Smooth muscle cell (in vitro differentiated cells): ENCODE measurements around the gene MCOLN2. TPM values are rescaled to one million over a fixed set of nuclear protein-coding genes. Genes with fewer than 3 reads are reported as not detected.

Source experiments
- DNase-seq: peaks from one replicate; lab custom pipeline; 2025; ENCODE audit not compliant: unreplicated experiment; lab: John Stamatoyannopoulos, UW
- H2AFZ ChIP-seq: fragments of 200-600 bp; sonication (generic); 2 replicates; pipeline ENCODE4 v1.6.0; 2016; ENCODE audit warnings: antibody characterized with exemption, low read depth, mild to moderate bottlenecking
- H3F3A ChIP-seq: fragments of 200-600 bp; sonication (generic); 2 replicates; pipeline ENCODE4 v1.6.0; 2017; ENCODE audit warnings: antibody characterized with exemption, low read depth
- H3K27ac ChIP-seq: fragments of 200-600 bp; sonication (generic); 2 replicates; pipeline ENCODE4 v1.5.1; 2016; ENCODE audit warnings: low read depth, mild to moderate bottlenecking
- H3K27me3 ChIP-seq: fragments of 200-600 bp; sonication (generic); 2 replicates; pipeline ENCODE4 v1.6.1; 2016; ENCODE audit warnings: low read depth, mild to moderate bottlenecking
- H3K36me3 ChIP-seq: fragments of 200-600 bp; sonication (generic); 2 replicates; pipeline ENCODE4 v1.5.1; 2016; ENCODE audit warnings: low read depth
- H3K4me1 ChIP-seq: fragments of 200-600 bp; sonication (generic); 2 replicates; pipeline ENCODE4 v1.5.1; 2016; ENCODE audit warnings: low read depth
- H3K4me2 ChIP-seq: fragments of 200-600 bp; sonication (generic); 2 replicates; pipeline ENCODE4 v1.6.0; 2016; ENCODE audit warnings: mild to moderate bottlenecking
- H3K4me3 ChIP-seq: fragments of 200-600 bp; sonication (generic); 2 replicates; pipeline ENCODE4 v1.5.1; 2016; ENCODE audit warnings: mild to moderate bottlenecking
- H3K79me2 ChIP-seq: fragments of 200-600 bp; sonication (generic); 2 replicates; pipeline ENCODE4 v1.6.0; 2016; ENCODE audit warnings: low read depth, mild to moderate bottlenecking
- H3K9ac ChIP-seq: fragments of 200-600 bp; sonication (generic); 2 replicates; pipeline ENCODE4 v1.6.0; 2016; ENCODE audit warnings: low read depth
- H3K9me3 ChIP-seq: fragments of 200-600 bp; sonication (generic); replicated peaks from 2 replicates; pipeline ENCODE4 v1.5.1; 2016; ENCODE audit warnings: low read depth
- H4K20me1 ChIP-seq: fragments of 200-600 bp; sonication (generic); 2 replicates; pipeline ENCODE4 v1.6.0; 2016; ENCODE audit warnings: low read depth
- WGBS: methylation state at CpG from one replicate; pipeline ENCODE4 v1.1.7; 2016; ENCODE audit warnings: low lambda C conversion rate; 5-methylcytosine and 5-hydroxymethylcytosine counted together
- polyA plus RNA-seq: library from polyadenylated mRNA; unstranded; fragments of >200 nt; fragmentation: Nextera tagmentation; extraction: Ambion mirVana; gene quantifications from 2 replicates; pipeline ENCODE4 v1.2.1, GENCODE V29; 2016
- total RNA-seq: library from RNA; depleted of rRNA; stranded (reverse); fragments of >200 nt; gene quantifications from 2 replicates; pipeline ENCODE4 v1.2.3, GENCODE V29; 2014
- TF ChIP-seq, protein P1 (sequence below): fragments of 200-600 bp; sonication (generic); IDR thresholded peaks from 2 replicates; pipeline ENCODE4 v1.5.1; 2017; ENCODE audit warnings: borderline replicate concordance, mild to moderate bottlenecking, antibody characterized with exemption; ENCODE audit not compliant: insufficient read depth, poor library complexity, severe bottlenecking

The MCOLN2 gene
- total and polyA plus RNA-seq, 2 experiments from 2014 or later, result not detected

- TF ChIP-seq, protein P1, sequence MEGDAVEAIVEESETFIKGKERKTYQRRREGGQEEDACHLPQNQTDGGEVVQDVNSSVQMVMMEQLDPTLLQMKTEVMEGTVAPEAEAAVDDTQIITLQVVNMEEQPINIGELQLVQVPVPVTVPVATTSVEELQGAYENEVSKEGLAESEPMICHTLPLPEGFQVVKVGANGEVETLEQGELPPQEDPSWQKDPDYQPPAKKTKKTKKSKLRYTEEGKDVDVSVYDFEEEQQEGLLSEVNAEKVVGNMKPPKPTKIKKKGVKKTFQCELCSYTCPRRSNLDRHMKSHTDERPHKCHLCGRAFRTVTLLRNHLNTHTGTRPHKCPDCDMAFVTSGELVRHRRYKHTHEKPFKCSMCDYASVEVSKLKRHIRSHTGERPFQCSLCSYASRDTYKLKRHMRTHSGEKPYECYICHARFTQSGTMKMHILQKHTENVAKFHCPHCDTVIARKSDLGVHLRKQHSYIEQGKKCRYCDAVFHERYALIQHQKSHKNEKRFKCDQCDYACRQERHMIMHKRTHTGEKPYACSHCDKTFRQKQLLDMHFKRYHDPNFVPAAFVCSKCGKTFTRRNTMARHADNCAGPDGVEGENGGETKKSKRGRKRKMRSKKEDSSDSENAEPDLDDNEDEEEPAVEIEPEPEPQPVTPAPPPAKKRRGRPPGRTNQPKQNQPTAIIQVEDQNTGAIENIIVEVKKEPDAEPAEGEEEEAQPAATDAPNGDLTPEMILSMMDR, result no peak
- WGBS, result 57% methylated on average over 7 of the region's 7 CpGs
- Histone ChIP-seq H3K27ac (no peak overlapping the region), H3K4me1 (peaks cover 7% of the 10 kb centered on the region), H3F3A (no peaks in the 10 kb centered on the region), H4K20me1 (no peaks in the 10 kb centered on the region), H2AFZ (no peak overlapping the region), H3K4me3 (no peak overlapping the region), H3K27me3 (no peaks in the 10 kb centered on the region), H3K9me3 (no peaks in the 10 kb centered on the region), H3K79me2 (no peaks in the 10 kb centered on the region), H3K4me2 (no peak overlapping the region), H3K36me3 (no peaks in the 10 kb centered on the region), H3K9ac (no peak overlapping the region)
- DNase-seq, result no peak
Measured at GRCh38 chr1:84884671-84885389, 112.1 kb downstream of the MCOLN2 start.

- Histone ChIP-seq H3K9ac (no peak overlapping the region), H2AFZ (no peak overlapping the region), H3K36me3 (no peaks in the 10 kb centered on the region), H3K79me2 (no peaks in the 10 kb centered on the region), H3F3A (no peaks in the 10 kb centered on the region), H3K27me3 (no peaks in the 10 kb centered on the region), H4K20me1 (no peaks in the 10 kb centered on the region), H3K9me3 (no peaks in the 10 kb centered on the region), H3K4me3 (no peak overlapping the region), H3K4me2 (peak overlapping the region; percentile 16), H3K27ac (peak overlapping the region; percentile 43), H3K4me1 (peaks cover 7% of the 10 kb centered on the region)
- TF ChIP-seq, protein P1, result no peak
- DNase-seq, result no peak
Measured at GRCh38 chr1:84883286-84883685, 113.6 kb downstream of the MCOLN2 start.

- Histone ChIP-seq H3K27me3 (no peaks in the 10 kb centered on the region), H3K36me3 (no peaks in the 10 kb centered on the region), H3K4me3 (no peak overlapping the region), H3K9me3 (no peaks in the 10 kb centered on the region), H3K4me2 (no peak overlapping the region), H3F3A (no peaks in the 10 kb centered on the region), H3K27ac (no peak overlapping the region), H2AFZ (no peak overlapping the region), H3K9ac (no peak overlapping the region), H3K79me2 (no peaks in the 10 kb centered on the region), H3K4me1 (no peaks in the 10 kb centered on the region), H4K20me1 (no peaks in the 10 kb centered on the region)
- WGBS, result 81% methylated on average over 4 of the region's 4 CpGs
- TF ChIP-seq, protein P1, result no peak
- no peak for DNase-seq
Measured at GRCh38 chr1:84877592-84877991, 119.3 kb downstream of the MCOLN2 start.

- Histone ChIP-seq H3K4me2 (no peak overlapping the region), H4K20me1 (no peaks in the 10 kb centered on the region), H3K27ac (no peak overlapping the region), H3K79me2 (no peaks in the 10 kb centered on the region), H3F3A (no peaks in the 10 kb centered on the region), H3K36me3 (no peaks in the 10 kb centered on the region), H2AFZ (no peak overlapping the region), H3K4me3 (no peak overlapping the region), H3K9ac (no peak overlapping the region), H3K4me1 (no peaks in the 10 kb centered on the region), H3K27me3 (no peaks in the 10 kb centered on the region), H3K9me3 (no peaks in the 10 kb centered on the region)
- TF ChIP-seq, protein P1, result no peak
- 95% methylated on average over 5 of the region's 5 CpGs for WGBS
- no peak for DNase-seq
Measured at GRCh38 chr1:84876353-84876752, 120.6 kb downstream of the MCOLN2 start.
